Measurements from ENCODE around the gene PTPRT. TPM values are rescaled to one million over a fixed set of nuclear protein-coding genes. Genes with fewer than 3 reads are reported as not detected.

PTPRT gene
- polyA plus RNA-seq, 1 experiment: not detected

- no peaks in the 10 kb centered on the region for H3K27me3 ChIP-seq (ENCODE audit: control insufficient read depth, insufficient read depth, low read length)
- DNase-seq (ENCODE audit: low read depth): no peak
- no peak overlapping the region for H3K4me3 ChIP-seq (ENCODE audit: low read depth, low read length)
- ChIA-PET CTCF (no interaction called here), POLR2A (no interaction called here)
- H3K36me3 ChIP-seq (ENCODE audit: control insufficient read depth, insufficient read depth, low read length): no peaks in the 10 kb centered on the region
- TF ChIP-seq CTCF (IDR thresholded peaks at IDR 0.05; ENCODE audit: insufficient read depth, low read depth, low read length): no peak
These were observed 1009.9 kb downstream of the PTPRT start for GRCh38 chr20:42179768-42180167.

GRCh38 chr20:42173440-42173839, 1016.3 kb downstream of the PTPRT start:
- CTCF ChIA-PET: no interaction called here
- DNase-seq (ENCODE audit: low read depth): no peak
- Histone ChIP-seq H3K27me3 (ENCODE audit: control insufficient read depth, insufficient read depth, low read length) (no peaks in the 10 kb centered on the region), H3K4me3 (ENCODE audit: low read depth, low read length) (no peak overlapping the region), H3K36me3 (ENCODE audit: control insufficient read depth, insufficient read depth, low read length) (no peaks in the 10 kb centered on the region)
- no peak for TF ChIP-seq CTCF (IDR thresholded peaks at IDR 0.05; ENCODE audit: insufficient read depth, low read depth, low read length)
- POLR2A ChIA-PET: no interaction called here

- Histone ChIP-seq H3K27me3 (ENCODE audit: control insufficient read depth, insufficient read depth, low read length) (no peaks in the 10 kb centered on the region), H3K4me3 (ENCODE audit: low read depth, low read length) (no peak overlapping the region), H3K36me3 (ENCODE audit: control insufficient read depth, insufficient read depth, low read length) (no peaks in the 10 kb centered on the region)
- DNase-seq (ENCODE audit: low read depth): no peak
- ChIA-PET POLR2A (no interaction called here), CTCF (no interaction called here)
- no peak for TF ChIP-seq CTCF (IDR thresholded peaks at IDR 0.05; ENCODE audit: insufficient read depth, low read depth, low read length)
These were observed 1025.4 kb downstream of the PTPRT start for GRCh38 chr20:42164121-42164890.

GRCh38 chr20:42161228-42161829, 1028.4 kb downstream of the PTPRT start:
- no peak for TF ChIP-seq CTCF (IDR thresholded peaks at IDR 0.05; ENCODE audit: insufficient read depth, low read depth, low read length)
- Histone ChIP-seq H3K4me3 (ENCODE audit: low read depth, low read length) (no peak overlapping the region), H3K27me3 (ENCODE audit: control insufficient read depth, insufficient read depth, low read length) (no peaks in the 10 kb centered on the region), H3K36me3 (ENCODE audit: control insufficient read depth, insufficient read depth, low read length) (no peaks in the 10 kb centered on the region)
- POLR2A ChIA-PET: no interaction called here
- DNase-seq (ENCODE audit: low read depth): no peak
- CTCF ChIA-PET: no interaction called here

GRCh38 chr20:42159808-42160207, 1029.9 kb downstream of the PTPRT start:
- ChIA-PET CTCF (no interaction called here), POLR2A (no interaction called here)
- Histone ChIP-seq H3K36me3 (ENCODE audit: control insufficient read depth, insufficient read depth, low read length) (no peaks in the 10 kb centered on the region), H3K27me3 (ENCODE audit: control insufficient read depth, insufficient read depth, low read length) (no peaks in the 10 kb centered on the region), H3K4me3 (ENCODE audit: low read depth, low read length) (no peak overlapping the region)
- DNase-seq (ENCODE audit: low read depth): no peak
- TF ChIP-seq CTCF (IDR thresholded peaks at IDR 0.05; ENCODE audit: insufficient read depth, low read depth, low read length): no peak

All from BJ (cell line).